IPS-18c (cell line): Measurements from ENCODE around the gene GATD1.

Experiments used
- H3K4me3 ChIP-seq: 2 replicates; pipeline ENCODE4 v1.7.0; 2013; ENCODE audit warnings: low read depth, mild to moderate bottlenecking, low read length, moderate library complexity; ENCODE audit not compliant: insufficient read depth
- H3K9me3 ChIP-seq: one replicate; pipeline ENCODE4 v1.6.1; 2013; ENCODE audit warnings: mild to moderate bottlenecking, low read length, moderate library complexity; ENCODE audit not compliant: control insufficient read depth, insufficient read depth

Gene GATD1

DNA sequence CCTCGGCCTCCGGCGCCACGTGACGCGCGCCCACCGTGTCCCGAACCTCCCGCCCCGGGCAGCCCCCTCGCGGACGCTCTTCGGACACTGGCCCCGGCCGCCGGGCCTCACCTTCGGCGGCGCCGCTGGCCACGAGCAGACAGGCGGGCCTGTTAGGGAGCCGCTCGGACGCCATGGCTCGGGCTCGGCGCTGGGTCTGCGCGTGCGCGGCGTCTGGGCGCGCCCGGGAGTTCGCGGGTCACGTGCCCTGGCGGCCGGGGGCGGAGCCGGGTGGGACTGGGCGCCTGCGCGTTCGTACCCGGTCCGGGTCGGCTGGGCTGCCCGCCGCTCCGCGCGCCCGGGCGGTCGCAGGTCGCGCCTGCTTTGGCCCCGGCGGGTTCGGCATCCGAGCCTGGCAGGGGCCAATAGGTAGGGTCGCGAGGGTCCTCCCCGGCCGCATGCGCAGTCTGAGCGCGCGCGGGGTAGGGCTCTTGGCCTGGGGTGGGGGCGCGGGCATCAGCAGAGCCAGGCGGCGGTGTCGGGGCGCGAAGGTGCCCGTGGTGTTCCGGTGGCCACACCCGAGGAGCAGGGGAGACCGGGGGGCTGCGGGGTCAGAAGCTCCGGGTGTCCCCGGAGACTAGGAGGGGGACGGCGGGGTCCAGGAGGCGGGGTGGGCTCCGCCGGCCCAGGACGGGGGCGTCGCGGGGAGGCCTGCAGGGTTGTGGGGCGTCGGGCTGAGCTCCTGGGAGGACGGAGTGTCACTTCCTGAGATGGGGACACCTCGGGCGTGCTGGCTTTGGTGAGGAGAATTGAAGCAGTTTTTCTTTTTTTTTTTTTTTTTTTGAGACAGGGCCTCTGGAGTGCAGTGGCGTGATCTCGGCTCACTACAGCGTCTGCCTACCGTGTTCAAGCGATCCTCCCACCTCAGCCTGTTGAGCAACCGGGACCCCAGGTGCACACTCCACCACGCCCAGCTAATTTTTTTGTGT, at the start of gene GATD1:
Gene GATD1 (minus strand): TSS at position 200 of the 968 bp plus-strand sequence. CDS start 25 bp downstream, at position 175.
- Histone ChIP-seq H3K4me3 (peak within 1 kb of the TSS; percentile 94), H3K9me3 (peaks cover 4% of the 10 kb centered on the region)

- H3K4me3 ChIP-seq: peak overlapping the region; percentile 57
- peaks cover 3% of the 10 kb centered on the region for H3K9me3 ChIP-seq
These were observed 49.5 kb upstream of the GATD1 start for GRCh38 chr11:826836-827145.

DNA sequence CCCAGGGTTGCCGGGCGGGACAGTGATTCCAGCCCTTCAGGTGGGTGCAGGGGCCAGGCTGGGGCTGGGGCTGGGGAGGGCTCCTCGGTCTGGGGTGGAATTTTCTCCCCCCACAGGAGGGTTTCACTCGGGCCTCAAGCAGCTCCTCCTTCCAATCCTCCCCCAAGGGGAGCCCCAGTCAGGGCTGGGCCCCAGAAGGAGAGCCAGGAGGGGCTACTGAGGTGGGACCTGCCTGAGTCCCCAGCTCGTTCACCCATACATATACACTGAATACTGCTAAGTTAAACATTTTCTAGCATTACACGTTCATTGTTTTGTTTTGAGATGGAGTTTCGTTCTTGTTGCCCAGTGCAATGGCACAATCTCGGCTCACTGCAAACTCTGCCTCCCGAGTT, 48.9 kb upstream of the GATD1 start:
- Histone ChIP-seq H3K4me3 (no peak overlapping the region), H3K9me3 (peaks cover 3% of the 10 kb centered on the region)

DNA sequence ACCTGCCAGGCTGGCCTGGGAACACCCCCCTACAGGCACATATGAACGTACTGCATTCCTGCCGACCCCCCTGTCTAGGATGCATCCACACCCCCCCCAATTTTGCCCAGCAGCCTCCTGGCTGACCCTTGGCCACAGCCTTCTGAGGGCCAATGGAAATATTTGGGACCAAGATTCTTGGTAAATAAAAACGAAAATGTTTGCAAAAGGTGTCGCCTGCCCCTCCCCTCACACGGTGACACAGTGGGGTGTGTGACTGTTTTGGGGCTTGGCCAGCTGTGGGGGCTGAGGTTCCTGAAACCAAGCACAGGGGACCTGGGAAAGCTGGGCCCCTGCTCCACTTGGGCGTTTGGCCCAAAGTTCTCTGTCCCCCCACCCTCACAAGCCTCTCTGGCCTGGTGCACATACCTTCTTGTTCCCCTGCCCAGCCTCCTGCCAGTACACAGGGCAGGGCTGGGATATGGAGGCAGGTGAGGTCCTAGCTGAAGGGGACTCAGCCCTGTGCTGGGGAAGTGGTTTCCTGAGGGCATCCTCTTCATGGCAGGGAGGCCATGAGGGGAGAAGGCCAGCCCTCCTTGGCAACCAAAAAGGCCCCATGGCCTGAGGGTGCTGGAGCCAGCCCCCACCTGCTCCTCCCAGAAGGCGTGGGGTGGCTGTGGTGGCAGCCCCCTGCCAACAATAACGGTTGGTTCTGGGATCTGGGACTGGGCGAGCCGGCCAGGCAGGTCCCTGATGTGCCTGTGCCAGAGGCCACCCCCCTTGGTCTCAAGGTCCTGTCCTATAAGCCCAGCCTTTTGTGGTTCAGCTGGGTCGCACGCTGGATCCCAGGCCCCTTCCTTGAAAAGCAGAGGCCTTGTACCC, 48.3 kb upstream of the GATD1 start:
- no peak overlapping the region for H3K4me3 ChIP-seq

DNA sequence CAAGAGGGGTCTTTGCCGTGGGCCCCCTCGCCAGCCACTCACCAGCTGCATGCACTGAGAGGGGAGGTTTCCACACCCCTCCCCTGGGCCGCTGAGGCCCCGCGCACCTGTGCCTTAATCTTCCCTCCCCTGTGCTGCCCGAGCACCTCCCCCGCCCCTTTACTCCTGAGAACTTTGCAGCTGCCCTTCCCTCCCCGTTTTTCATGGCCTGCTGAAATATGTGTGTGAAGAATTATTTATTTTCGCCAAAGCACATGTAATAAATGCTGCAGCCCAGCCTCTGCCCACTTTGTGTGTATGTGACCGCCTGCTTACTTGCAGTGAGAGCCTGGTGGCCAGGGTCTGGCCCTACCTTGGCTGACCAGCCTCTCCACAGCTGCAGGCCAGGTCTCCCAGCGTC, 47.7 kb upstream of the GATD1 start:
- Histone ChIP-seq H3K9me3 (no peaks in the 10 kb centered on the region), H3K4me3 (no peak overlapping the region)

More for the DNA sequence above, 48.3 kb upstream of the GATD1 start:
- H3K9me3 ChIP-seq: no peaks in the 10 kb centered on the region

DNA sequence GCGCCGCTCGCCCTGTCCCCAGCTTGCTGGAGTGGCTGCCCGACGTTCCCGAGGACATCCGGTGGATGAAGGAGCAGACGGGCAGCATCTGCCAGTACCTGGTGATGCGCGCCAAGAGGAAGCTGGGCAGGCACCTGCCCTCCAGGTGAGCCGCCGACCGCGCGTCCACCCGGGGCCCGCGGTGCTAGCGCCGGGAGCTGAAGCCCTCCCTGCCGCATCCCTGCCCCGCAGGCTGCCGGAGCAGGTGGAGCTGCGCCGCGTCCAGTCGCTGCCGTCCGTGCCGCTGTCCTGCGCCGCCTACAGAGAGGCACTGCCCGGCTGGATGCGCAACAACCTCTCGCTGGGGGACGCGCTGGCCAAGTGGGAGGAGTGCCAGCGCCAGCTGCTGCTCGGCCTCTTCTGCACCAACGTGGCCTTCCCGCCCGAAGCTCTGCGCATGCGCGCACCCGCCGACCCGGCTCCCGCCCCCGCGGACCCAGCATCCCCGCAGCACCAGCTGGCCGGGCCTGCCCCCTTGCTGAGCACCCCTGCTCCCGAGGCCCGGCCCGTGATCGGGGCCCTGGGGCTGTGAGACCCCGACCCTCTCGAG, 47.1 kb upstream of the GATD1 start:
- H3K4me3 ChIP-seq: no peak overlapping the region
- no peaks in the 10 kb centered on the region for H3K9me3 ChIP-seq

DNA sequence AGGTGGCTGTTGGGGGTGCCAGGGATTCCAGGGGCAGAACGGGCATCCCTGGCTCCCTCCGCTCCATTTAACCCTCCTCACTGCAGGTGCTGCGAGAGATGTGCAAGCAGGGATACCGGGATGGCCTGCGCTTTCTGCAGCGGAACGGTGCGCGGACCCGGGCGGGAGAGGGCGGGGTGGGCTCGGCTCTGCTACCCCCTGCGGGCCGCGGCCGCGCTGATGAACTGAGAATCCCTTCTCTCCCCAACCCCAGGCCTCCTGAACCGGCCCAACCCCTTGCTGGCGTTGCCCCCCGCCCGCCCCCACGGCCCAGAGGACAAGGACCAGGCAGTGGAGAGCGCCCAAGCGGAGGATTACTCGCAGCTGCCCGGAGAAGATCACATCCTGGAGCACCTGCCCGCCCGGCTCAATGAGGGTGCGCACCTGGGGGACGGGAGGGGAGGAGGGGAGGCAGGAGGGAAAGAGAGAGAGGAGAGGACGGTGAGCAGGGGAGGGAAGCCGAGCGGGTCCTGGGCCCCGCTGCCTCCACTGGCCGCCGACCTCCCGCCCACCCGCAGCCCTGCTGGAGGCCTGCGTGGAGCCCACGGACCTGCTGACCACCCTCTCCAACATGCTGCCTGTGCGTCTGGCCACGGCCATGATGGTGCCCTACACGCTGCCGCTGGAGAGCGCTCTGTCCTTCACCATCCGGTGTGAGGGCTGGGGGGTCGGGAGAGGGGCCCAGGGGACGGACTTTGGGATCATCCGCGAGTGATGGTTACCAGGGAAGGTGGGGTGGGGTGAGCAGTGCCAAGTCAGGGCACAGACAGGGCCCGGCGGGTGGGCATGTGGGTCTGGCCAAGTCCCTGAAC, 46.4 kb upstream of the GATD1 start:
- no peak overlapping the region for H3K4me3 ChIP-seq
- H3K9me3 ChIP-seq: no peaks in the 10 kb centered on the region

DNA sequence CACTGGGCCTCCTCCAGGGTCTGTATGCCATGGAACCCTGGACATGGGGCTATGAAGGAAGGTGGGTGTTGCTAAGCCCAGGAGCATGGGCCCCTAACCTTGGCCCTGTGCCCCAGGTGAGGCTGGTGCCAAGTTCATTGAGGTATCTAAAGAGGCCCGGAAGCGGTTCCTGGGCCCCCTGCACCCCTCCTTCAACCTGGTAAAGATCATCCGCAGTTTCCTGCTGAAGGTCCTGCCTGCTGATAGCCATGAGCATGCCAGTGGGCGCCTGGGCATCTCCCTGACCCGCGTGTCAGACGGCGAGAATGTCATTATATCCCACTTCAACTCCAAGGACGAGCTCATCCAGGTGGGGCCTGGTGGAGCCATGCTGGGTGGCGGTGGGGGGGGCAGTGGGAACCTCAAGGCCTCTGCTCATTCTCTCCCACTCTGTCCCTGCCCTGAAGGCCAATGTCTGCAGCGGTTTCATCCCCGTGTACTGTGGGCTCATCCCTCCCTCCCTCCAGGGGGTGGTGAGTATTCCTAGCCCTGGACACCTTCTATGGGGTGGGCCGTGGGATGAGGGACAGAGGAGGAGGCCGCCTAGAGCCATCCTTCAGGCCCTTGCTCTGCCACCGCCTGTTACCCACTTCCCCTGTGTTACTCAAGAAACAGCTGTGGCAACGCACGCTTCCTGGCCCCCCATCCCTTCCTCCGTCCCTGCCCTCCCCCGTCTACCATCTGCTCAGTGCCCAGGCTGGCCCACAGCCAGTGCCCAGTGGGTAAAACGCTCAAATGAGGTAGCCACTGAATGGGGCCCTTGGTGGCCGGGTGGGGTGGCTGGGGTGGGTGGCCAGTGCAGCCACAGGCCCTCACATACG, 44.5 kb upstream of the GATD1 start:
- no peak overlapping the region for H3K4me3 ChIP-seq
- H3K9me3 ChIP-seq: no peaks in the 10 kb centered on the region

DNA sequence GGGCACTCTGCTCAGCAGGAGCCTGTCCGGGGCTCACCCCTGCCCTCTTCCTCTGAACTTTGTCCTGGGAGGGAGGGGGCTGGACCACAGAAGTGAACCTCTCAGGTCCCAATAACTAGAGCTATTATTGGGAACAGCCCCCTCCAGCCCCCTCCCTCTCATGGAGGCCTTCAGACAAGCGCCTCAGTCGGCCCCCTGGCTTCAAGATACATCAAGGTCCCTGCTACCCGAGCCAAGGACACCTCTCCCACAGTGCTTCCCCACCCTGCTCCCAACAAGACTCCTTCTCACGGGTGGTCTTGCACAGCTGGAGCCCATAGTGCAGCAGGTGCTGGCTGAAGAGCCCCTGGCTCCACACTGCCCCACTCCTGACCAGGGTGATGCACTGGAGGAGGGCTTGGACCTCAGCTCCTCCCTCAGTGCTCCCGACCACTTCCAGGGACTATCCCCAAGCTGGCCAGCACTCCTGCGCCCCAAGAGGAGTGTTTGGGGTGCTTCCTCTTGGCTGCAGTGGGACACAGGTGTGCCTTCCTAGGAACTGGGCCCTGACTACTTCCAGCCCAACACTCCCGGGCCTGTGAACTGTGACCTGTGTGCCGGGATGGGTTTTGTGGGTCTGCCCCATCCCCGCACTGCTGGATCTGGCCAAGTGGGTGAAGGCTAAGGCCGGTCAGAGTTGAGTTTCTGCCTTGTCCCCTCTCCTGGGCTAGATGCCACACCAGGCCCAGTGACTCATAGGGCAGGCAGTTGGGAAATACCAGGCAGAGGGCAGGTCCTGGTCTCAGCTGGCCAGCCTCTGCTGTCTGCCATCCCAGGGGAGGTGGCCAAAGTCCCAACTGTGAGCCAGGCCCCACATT, 43.6 kb upstream of the GATD1 start:
- Histone ChIP-seq H3K9me3 (no peaks in the 10 kb centered on the region), H3K4me3 (peak overlapping the region; percentile 89)

DNA sequence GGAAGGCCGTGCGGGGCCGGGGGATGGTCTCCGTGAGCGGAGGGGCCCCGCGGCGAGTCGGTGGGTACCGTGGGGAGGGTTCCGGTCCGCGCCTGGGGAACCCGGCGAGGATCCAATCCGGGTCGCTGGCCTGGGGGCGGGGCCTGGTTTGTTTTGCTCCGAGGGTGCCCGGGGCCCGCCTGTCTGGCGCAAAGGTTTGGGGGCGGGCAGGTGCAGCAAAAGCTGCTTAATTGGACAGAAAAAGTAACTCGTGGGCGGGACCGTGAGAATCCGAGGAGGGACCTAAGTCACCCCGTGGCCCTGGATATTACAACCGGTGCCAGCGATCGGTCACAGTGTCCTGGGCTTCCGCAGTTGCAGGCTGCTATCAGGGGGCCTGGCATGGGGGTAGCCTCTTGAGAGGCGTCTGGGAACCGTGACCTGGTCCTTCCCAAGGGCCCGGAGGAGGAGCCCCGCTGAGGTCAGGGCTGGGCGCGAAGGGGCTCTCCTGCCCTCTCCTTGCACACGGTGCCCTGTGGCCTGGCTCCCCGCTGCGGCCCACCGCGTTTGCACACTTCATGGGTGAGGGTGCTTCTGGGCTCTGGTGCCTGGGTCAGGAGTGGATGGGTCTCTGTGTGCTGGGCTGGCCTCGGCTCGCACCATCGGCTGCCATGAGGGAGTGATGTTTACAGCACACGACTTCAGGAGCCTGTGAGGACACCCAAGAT, 42.8 kb upstream of the GATD1 start:
- Histone ChIP-seq H3K9me3 (no peaks in the 10 kb centered on the region), H3K4me3 (peak overlapping the region; percentile 89)

DNA sequence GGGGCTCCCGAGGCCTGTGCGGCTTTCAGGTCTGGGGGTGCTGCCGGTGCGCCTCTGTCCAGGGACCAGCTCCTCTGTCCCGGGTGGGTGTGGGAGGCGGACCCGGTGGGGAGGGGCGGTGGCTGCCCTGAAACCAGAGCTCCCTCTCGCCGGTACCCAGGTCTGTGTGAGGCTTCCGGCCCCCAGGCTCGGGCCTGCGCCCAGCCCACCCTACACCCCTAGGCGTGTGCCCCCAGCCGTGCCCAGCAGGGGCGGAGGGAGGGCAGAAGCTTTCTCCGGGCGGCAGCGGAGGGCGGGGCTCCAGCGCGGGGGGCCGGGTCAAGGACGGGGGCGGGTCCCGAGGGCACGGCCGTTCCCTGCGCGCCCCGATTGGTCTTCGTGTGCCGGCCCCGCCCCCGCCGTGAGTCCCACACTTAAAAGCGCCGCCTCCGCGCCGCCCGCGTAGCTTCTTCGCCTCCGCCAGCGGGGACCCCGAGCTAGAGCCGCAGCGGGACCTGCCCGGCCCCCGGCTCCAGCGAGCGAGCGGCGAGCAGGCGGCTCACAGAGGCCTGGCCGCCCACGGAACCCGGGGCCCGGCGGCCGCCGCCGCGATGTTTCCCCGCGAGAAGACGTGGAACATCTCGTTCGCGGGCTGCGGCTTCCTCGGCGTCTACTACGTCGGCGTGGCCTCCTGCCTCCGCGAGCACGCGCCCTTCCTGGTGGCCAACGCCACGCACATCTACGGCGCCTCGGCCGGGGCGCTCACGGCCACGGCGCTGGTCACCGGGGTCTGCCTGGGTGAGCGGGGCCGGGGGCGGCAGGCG, 42.0 kb upstream of the GATD1 start:
- Histone ChIP-seq H3K4me3 (peak overlapping the region; percentile 89), H3K9me3 (no peaks in the 10 kb centered on the region)

GRCh38 chr11:818396-819128, 41.3 kb upstream of the GATD1 start, which contains the start of gene PNPLA2:
Gene PNPLA2, plus strand, starts transcription at chr11:818914. Its CDS starts 805 bp downstream, at chr11:819719.
- Histone ChIP-seq H3K9me3 (no peaks in the 10 kb centered on the region), H3K4me3 (peak within 1 kb of the TSS; percentile 89)

- H3K9me3 ChIP-seq: no peaks in the 10 kb centered on the region
- no peak overlapping the region for H3K4me3 ChIP-seq
These were observed 39.1 kb upstream of the GATD1 start for GRCh38 chr11:816433-816779.
